OCI-LY7 (cell line): ENCODE results near the gene ATP9A. TPM values are rescaled to one million over a fixed set of nuclear protein-coding genes. Genes with fewer than 3 reads are reported as not detected.

Experiments used
- BruUV-seq: library from RNA; stranded (reverse); fragments of 400-500 nt; replicated peaks from 2 replicates; lab custom pipeline; 2021; lab: Mats Ljungman, UMichigan
- CTCF ChIA-PET: fragments of 300-600 bp; sonication (Branson Sonifier 250); formaldehyde crosslinking; loops from one replicate; lab custom pipeline; 2022; ENCODE audit warnings: antibody characterized with exemption; ENCODE audit not compliant: unreplicated experiment; lab: Charles Lee
- POLR2A ChIA-PET: fragments of 300-600 bp; sonication (Branson Sonifier 250); formaldehyde crosslinking; loops from one replicate; lab custom pipeline; 2022; ENCODE audit warnings: antibody characterized with exemption; lab: Charles Lee
- DNase-seq: peaks from one replicate; pipeline ENCODE4 v3.0.0-alpha.2; 2015; ENCODE audit warnings: low spot score
- H2AFZ ChIP-seq: fragments of 200-600 bp; sonication (generic), shearing (Covaris generic); 2 replicates; pipeline ENCODE4 v1.6.1; 2014; ENCODE audit warnings: mild to moderate bottlenecking, antibody characterized with exemption, low read length, moderate library complexity
- H3K27ac ChIP-seq: fragments of 200-600 bp; sonication (generic); 2 replicates; pipeline ENCODE4 v1.5.1; 2014; ENCODE audit warnings: mixed run types, low read depth, mild to moderate bottlenecking, moderate library complexity, low read length, inconsistent platforms; ENCODE audit not compliant: poor library complexity, severe bottlenecking
- H3K36me3 ChIP-seq: fragments of 200-600 bp; sonication (generic); 2 replicates; pipeline ENCODE4 v1.6.1; 2014; ENCODE audit warnings: mild to moderate bottlenecking, antibody characterized with exemption, low read length, moderate library complexity, mixed read lengths; ENCODE audit not compliant: insufficient read depth
- H3K4me1 ChIP-seq: fragments of 200-600 bp; sonication (generic); 2 replicates; pipeline ENCODE4 v1.5.1; 2014; ENCODE audit warnings: mild to moderate bottlenecking, low read length; ENCODE audit not compliant: insufficient read depth, poor library complexity, severe bottlenecking
- H3K4me2 ChIP-seq: fragments of 200-600 bp; sonication (generic); 2 replicates; pipeline ENCODE4 v1.6.1; 2014; ENCODE audit warnings: mild to moderate bottlenecking, low read length
- H3K4me3 ChIP-seq: fragments of 200-600 bp; sonication (generic); 2 replicates; pipeline ENCODE4 v1.5.1; 2014; ENCODE audit warnings: mild to moderate bottlenecking, low read depth, low read length; ENCODE audit not compliant: poor library complexity, severe bottlenecking
- H3K79me2 ChIP-seq: fragments of 200-600 bp; sonication (generic); 2 replicates; pipeline ENCODE4 v1.6.1; 2016; ENCODE audit warnings: low read depth, mild to moderate bottlenecking, low read length, moderate library complexity, mixed read lengths; ENCODE audit not compliant: insufficient read depth
- H3K9me2 ChIP-seq: fragments of 200-600 bp; sonication (generic); 2 replicates; pipeline ENCODE4 v1.6.1; 2016; ENCODE audit warnings: mild to moderate bottlenecking, low read length, mixed read lengths; ENCODE audit not compliant: insufficient read depth
- H3K9me3 ChIP-seq: fragments of 200-600 bp; sonication (generic); 2 replicates; pipeline ENCODE4 v1.6.1; 2014; ENCODE audit warnings: mild to moderate bottlenecking, mixed run types, low read length, mixed read lengths
- H4K20me1 ChIP-seq: fragments of 200-600 bp; sonication (generic); 2 replicates; pipeline ENCODE4 v1.6.1; 2014; ENCODE audit warnings: mild to moderate bottlenecking, antibody characterized with exemption, low read length, moderate library complexity, mixed read lengths; ENCODE audit not compliant: insufficient read depth
- EZH2phosphoT487 ChIP-seq: fragments of 200-600 bp; sonication (generic); IDR thresholded peaks from 2 replicates; pipeline ENCODE4 v1.6.1; 2018; ENCODE audit warnings: low read depth, borderline replicate concordance, mild to moderate bottlenecking, mixed run types, antibody characterized with exemption, low read length, moderate library complexity, mixed read lengths
- intact Hi-C: fragments of 100-400 bp; cut with micrococcal nuclease; formaldehyde crosslinking; loops from one replicate; pipeline ENCODE4 v1.10.0; 2022; ENCODE audit not compliant: unreplicated experiment
- total RNA-seq, 2 experiments: library from RNA; depleted of rRNA in 1 of 2; stranded (reverse); fragments of >200 nt in 1 of 2; shearing (Covaris generic) in 1 of 2; gene quantifications; 2 replicates each; pipeline ENCODE4 v1.2.3, GENCODE V29; 2014 to 2022
- TF ChIP-seq, protein P1 (sequence below): fragments of 200-600 bp; sonication (generic); conservative IDR thresholded peaks from 2 replicates; pipeline ENCODE4 v1.5.1; 2014; ENCODE audit warnings: mild to moderate bottlenecking, antibody characterized with exemption, low read length, moderate library complexity, mixed read lengths

ATP9A gene
- total RNA-seq, 2 experiments from 2014 or later: 0.67 to 0.85 TPM

DNA sequence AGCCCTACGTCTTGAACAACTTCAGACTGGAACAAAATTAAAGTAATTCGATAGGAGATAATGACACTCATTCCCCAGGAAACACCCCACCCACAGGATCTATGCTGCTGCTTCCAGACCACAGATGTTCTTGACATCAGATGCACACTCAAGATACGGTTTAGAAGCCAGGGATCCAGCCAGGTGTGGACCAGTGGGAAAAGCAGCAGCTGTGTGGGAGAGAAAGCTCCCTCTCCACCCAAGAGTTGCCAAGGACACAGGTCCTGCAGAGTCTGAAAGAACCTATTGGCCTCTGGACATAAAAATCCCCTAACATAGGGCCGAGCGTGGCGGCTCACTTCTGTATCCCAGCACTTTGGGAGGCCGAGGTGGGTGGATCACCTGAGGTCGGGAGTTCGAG is 133.9 kb downstream of the ATP9A start:
- Histone ChIP-seq H2AFZ (no peak overlapping the region), H3K36me3 (no peaks in the 10 kb centered on the region), H3K4me3 (no peak overlapping the region), H3K4me1 (no peaks in the 10 kb centered on the region), H3K9me3 (no peaks in the 10 kb centered on the region), H3K79me2 (no peaks in the 10 kb centered on the region), H3K9me2 (no peaks in the 10 kb centered on the region), H4K20me1 (no peaks in the 10 kb centered on the region), H3K27ac (no peak overlapping the region), H3K4me2 (no peak overlapping the region)
- no peak for TF ChIP-seq EZH2phosphoT487
- TF ChIP-seq, protein P1, sequence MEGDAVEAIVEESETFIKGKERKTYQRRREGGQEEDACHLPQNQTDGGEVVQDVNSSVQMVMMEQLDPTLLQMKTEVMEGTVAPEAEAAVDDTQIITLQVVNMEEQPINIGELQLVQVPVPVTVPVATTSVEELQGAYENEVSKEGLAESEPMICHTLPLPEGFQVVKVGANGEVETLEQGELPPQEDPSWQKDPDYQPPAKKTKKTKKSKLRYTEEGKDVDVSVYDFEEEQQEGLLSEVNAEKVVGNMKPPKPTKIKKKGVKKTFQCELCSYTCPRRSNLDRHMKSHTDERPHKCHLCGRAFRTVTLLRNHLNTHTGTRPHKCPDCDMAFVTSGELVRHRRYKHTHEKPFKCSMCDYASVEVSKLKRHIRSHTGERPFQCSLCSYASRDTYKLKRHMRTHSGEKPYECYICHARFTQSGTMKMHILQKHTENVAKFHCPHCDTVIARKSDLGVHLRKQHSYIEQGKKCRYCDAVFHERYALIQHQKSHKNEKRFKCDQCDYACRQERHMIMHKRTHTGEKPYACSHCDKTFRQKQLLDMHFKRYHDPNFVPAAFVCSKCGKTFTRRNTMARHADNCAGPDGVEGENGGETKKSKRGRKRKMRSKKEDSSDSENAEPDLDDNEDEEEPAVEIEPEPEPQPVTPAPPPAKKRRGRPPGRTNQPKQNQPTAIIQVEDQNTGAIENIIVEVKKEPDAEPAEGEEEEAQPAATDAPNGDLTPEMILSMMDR: no peak
- intact Hi-C loops: no loop called here
- no TSS peak for BruUV-seq
- ChIA-PET POLR2A (no interaction called here), CTCF (no interaction called here)
- no peak for DNase-seq

DNA sequence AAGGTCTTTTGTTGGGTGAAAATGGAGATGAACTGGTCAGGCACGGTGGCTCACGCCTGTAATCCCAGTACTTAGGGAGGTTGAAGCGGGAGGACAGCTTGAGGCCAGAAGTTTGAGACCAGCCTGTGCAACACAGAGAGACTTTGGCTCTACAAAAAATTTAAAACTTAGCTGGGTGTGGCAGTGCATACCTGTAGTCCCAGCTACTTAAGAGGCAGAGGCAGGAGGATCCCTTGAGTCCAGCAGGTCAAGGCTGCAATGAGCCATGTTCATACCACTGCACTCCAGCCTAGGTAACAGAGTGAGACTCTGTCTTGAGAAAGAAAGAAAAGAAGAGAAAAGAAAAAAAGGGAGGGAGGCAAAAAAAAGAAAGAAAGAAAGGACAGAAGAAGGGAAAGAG is 134.8 kb downstream of the ATP9A start:
- intact Hi-C loops: no loop called here
- DNase-seq: no peak
- H3K9me2 ChIP-seq: no peaks in the 10 kb centered on the region
- ChIA-PET CTCF (no interaction called here), POLR2A (no interaction called here)
- no peaks in the 10 kb centered on the region for H3K9me3 ChIP-seq
- no peak overlapping the region for H3K4me2 ChIP-seq
- no peaks in the 10 kb centered on the region for H3K79me2 ChIP-seq
- H3K4me3 ChIP-seq: no peak overlapping the region
- no peaks in the 10 kb centered on the region for H3K36me3 ChIP-seq
- no TSS peak for BruUV-seq
- H4K20me1 ChIP-seq: no peaks in the 10 kb centered on the region
- H3K27ac ChIP-seq: no peak overlapping the region
- TF ChIP-seq EZH2phosphoT487: no peak
- TF ChIP-seq, protein P1: no peak
- no peak overlapping the region for H2AFZ ChIP-seq
- no peaks in the 10 kb centered on the region for H3K4me1 ChIP-seq

DNA sequence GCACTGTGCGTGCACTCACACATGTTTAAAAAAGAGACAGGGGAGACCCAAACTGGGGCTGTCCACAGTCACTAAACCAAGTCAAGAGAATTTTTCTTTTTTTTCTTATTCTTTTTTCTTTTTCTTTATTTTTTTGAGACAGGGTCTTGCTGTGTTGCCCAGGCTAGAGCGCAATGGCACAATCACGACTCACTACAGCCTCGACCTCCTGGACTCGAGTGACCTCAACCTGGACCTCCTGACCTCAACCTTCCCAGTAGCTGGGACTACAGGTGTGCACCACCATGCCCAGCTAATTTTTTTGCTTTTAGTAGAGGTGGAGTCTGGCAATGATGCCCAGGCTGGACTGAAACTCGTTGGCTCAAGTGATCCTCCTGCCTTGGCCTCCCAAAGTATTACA is 136.2 kb downstream of the ATP9A start:
- no TSS peak for BruUV-seq
- no peak for TF ChIP-seq EZH2phosphoT487
- TF ChIP-seq, protein P1: no peak
- H2AFZ ChIP-seq: no peak overlapping the region
- H3K27ac ChIP-seq: no peak overlapping the region
- no peak overlapping the region for H3K4me2 ChIP-seq
- H3K9me2 ChIP-seq: no peaks in the 10 kb centered on the region
- no peaks in the 10 kb centered on the region for H4K20me1 ChIP-seq
- H3K36me3 ChIP-seq: no peaks in the 10 kb centered on the region
- no peaks in the 10 kb centered on the region for H3K9me3 ChIP-seq
- CTCF ChIA-PET: no interaction called here
- no peaks in the 10 kb centered on the region for H3K4me1 ChIP-seq
- H3K4me3 ChIP-seq: no peak overlapping the region
- intact Hi-C loops: no loop called here
- DNase-seq: no peak
- POLR2A ChIA-PET: no interaction called here
- H3K79me2 ChIP-seq: no peaks in the 10 kb centered on the region
